IPS-NIHi7 (cell line): ENCODE measurements around the gene RAB18.
"Not testable (repeated sequence)": the region's sequence is repeated elsewhere in the genome, so short reads cannot be mapped to it uniquely, and the experiment has no call there.

Experiments
- DNase-seq: peaks from one replicate; pipeline ENCODE4 v3.0.0; 2012; ENCODE audit warnings: mixed read lengths; ENCODE audit errors: extremely low spot score

Gene RAB18

GRCh38 chr10:27547047-27547446, 42.9 kb downstream of the RAB18 start:
- DNase-seq = no peak

GRCh38 chr10:27547482-27547881, 43.4 kb downstream of the RAB18 start:
- peak; percentile 12 for DNase-seq

GRCh38 chr10:27550823-27551222, 46.7 kb downstream of the RAB18 start:
- DNase-seq = no peak

- peak; percentile 63 for DNase-seq
Observed at GRCh38 chr10:27558612-27559020, 54.5 kb downstream of the RAB18 start.

- DNase-seq = no peak
Observed at GRCh38 chr10:27561334-27561733, 57.2 kb downstream of the RAB18 start.

GRCh38 chr10:27564398-27564797, 60.3 kb downstream of the RAB18 start:
- no peak for DNase-seq

GRCh38 chr10:27564880-27565279, 60.8 kb downstream of the RAB18 start:
- no peak for DNase-seq

GRCh38 chr10:27568196-27569175, 64.4 kb downstream of the RAB18 start:
- no peak for DNase-seq

GRCh38 chr10:27569946-27570345, 65.8 kb downstream of the RAB18 start:
- no peak for DNase-seq

GRCh38 chr10:27577038-27577437, 72.9 kb downstream of the RAB18 start:
- DNase-seq = not testable (repeated sequence)

- no peak for DNase-seq
Observed at GRCh38 chr10:27578316-27578715, 74.2 kb downstream of the RAB18 start.

- no peak for DNase-seq
Observed at GRCh38 chr10:27581225-27581624, 77.1 kb downstream of the RAB18 start.

GRCh38 chr10:27584302-27584701, 80.2 kb downstream of the RAB18 start:
- DNase-seq = no peak
